ENCODE measurements around the gene MTHFSD.

DNA sequence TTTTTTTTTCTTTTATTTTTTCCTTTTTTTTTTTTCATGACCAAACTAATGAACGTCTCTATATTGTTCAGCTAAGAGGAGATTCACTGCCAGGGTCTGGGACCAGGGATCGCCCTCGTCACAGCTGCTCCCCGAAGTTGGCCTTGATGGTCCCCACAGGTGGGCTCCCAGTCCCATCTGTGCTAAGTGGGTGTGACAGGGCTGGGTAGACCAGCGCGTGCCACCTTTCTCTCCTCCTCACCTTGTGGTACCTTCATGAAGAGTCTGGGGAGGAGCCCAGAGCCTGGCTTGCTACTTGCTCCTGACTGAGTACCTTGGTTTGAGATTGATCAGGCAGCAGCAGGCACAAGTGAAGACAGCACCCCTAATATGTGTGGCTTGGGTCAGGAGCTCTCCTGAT is 51.2 kb downstream of the MTHFSD start:
- TF ChIP-seq, protein P1, sequence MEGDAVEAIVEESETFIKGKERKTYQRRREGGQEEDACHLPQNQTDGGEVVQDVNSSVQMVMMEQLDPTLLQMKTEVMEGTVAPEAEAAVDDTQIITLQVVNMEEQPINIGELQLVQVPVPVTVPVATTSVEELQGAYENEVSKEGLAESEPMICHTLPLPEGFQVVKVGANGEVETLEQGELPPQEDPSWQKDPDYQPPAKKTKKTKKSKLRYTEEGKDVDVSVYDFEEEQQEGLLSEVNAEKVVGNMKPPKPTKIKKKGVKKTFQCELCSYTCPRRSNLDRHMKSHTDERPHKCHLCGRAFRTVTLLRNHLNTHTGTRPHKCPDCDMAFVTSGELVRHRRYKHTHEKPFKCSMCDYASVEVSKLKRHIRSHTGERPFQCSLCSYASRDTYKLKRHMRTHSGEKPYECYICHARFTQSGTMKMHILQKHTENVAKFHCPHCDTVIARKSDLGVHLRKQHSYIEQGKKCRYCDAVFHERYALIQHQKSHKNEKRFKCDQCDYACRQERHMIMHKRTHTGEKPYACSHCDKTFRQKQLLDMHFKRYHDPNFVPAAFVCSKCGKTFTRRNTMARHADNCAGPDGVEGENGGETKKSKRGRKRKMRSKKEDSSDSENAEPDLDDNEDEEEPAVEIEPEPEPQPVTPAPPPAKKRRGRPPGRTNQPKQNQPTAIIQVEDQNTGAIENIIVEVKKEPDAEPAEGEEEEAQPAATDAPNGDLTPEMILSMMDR (IDR thresholded peaks at IDR 0.05; ENCODE audit: poor library complexity, severe bottlenecking) = no peak
- TF ChIP-seq EP300 (conservative IDR thresholded peaks at IDR 0.05; ENCODE audit: poor library complexity, severe bottlenecking) (no peak), EZH2 (IDR thresholded peaks at IDR 0.05; ENCODE audit: borderline replicate concordance, insufficient read depth, low read length, poor library complexity, severe bottlenecking) (no peak), TAF1 (IDR thresholded peaks at IDR 0.05; ENCODE audit: low read depth) (no peak), MXI1 (conservative IDR thresholded peaks at IDR 0.05; ENCODE audit: poor library complexity, severe bottlenecking) (no peak), RAD21 (conservative IDR thresholded peaks at IDR 0.05) (no peak)
- TF ChIP-seq, protein P2, sequence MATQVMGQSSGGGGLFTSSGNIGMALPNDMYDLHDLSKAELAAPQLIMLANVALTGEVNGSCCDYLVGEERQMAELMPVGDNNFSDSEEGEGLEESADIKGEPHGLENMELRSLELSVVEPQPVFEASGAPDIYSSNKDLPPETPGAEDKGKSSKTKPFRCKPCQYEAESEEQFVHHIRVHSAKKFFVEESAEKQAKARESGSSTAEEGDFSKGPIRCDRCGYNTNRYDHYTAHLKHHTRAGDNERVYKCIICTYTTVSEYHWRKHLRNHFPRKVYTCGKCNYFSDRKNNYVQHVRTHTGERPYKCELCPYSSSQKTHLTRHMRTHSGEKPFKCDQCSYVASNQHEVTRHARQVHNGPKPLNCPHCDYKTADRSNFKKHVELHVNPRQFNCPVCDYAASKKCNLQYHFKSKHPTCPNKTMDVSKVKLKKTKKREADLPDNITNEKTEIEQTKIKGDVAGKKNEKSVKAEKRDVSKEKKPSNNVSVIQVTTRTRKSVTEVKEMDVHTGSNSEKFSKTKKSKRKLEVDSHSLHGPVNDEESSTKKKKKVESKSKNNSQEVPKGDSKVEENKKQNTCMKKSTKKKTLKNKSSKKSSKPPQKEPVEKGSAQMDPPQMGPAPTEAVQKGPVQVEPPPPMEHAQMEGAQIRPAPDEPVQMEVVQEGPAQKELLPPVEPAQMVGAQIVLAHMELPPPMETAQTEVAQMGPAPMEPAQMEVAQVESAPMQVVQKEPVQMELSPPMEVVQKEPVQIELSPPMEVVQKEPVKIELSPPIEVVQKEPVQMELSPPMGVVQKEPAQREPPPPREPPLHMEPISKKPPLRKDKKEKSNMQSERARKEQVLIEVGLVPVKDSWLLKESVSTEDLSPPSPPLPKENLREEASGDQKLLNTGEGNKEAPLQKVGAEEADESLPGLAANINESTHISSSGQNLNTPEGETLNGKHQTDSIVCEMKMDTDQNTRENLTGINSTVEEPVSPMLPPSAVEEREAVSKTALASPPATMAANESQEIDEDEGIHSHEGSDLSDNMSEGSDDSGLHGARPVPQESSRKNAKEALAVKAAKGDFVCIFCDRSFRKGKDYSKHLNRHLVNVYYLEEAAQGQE (IDR thresholded peaks at IDR 0.05; ENCODE audit: borderline replicate concordance) = no peak
